Fibroblast of villous mesenchyme (primary cell): ENCODE measurements around the gene FURIN. TPM values are rescaled to one million over a fixed set of nuclear protein-coding genes. Genes with fewer than 3 reads are reported as not detected.

ENCODE experiments used
- DNase-seq: peaks from one replicate; pipeline ENCODE4 v3.0.0-alpha.2; 2010; ENCODE audit warnings: low read depth
- H3K4me3 ChIP-seq: 2 replicates; pipeline ENCODE4 v1.5.1; 2011; ENCODE audit warnings: low read depth, mild to moderate bottlenecking, low read length
- CTCF ChIP-seq: IDR thresholded peaks from 2 replicates; pipeline ENCODE4 v1.5.1; 2012; ENCODE audit warnings: low read depth, mild to moderate bottlenecking, low read length; ENCODE audit not compliant: insufficient read depth
- total RNA-seq: library from RNA; depleted of rRNA; stranded (reverse); fragments of >200 nt; gene quantifications from 2 replicates; pipeline ENCODE4 v1.2.3, GENCODE V29; 2012

The FURIN gene
- total RNA-seq, 1 donor: 38.4 TPM

- no peak for TF ChIP-seq CTCF
- H3K4me3 ChIP-seq: no peak overlapping the region
- DNase-seq: no peak
These were observed 21.5 kb downstream of the FURIN start for GRCh38 chr15:90889736-90890456.

GRCh38 chr15:90890839-90891238 is 22.5 kb downstream of the FURIN start:
- no peak for DNase-seq
- no peak for TF ChIP-seq CTCF
- no peak overlapping the region for H3K4me3 ChIP-seq

- TF ChIP-seq CTCF: no peak
- no peak overlapping the region for H3K4me3 ChIP-seq
- DNase-seq: no peak
These were observed 23.1 kb downstream of the FURIN start for GRCh38 chr15:90891346-90891949.

GRCh38 chr15:90892023-90892422 is 23.6 kb downstream of the FURIN start:
- no peak for TF ChIP-seq CTCF
- H3K4me3 ChIP-seq: no peak overlapping the region
- no peak for DNase-seq

GRCh38 chr15:90892498-90893174 is 24.2 kb downstream of the FURIN start:
- no peak for TF ChIP-seq CTCF
- no peak for DNase-seq
- no peak overlapping the region for H3K4me3 ChIP-seq

- no peak for DNase-seq
- no peak for TF ChIP-seq CTCF
- no peak overlapping the region for H3K4me3 ChIP-seq
These were observed 25.0 kb downstream of the FURIN start for GRCh38 chr15:90893175-90894090.
